K562 (cell line): ENCODE results near the gene HSPB1. TPM values are rescaled to one million over a fixed set of nuclear protein-coding genes. Genes with fewer than 3 reads are reported as not detected.

ENCODE experiments used
- HIVEP1 ChIP-seq: fragments of 250-450 bp; sonication (Bioruptor Pico); IDR thresholded peaks from 2 replicates; pipeline ENCODE4 v1.4.0; 2020; ENCODE audit warnings: mild to moderate bottlenecking
- HNRNPK ChIP-seq: fragments of 200-400 bp; formaldehyde crosslinking; IDR thresholded peaks from one replicate; pipeline ENCODE4 v1.6.1; 2018; ENCODE audit warnings: mild to moderate bottlenecking, low read depth, low read length; ENCODE audit not compliant: poor library complexity, severe bottlenecking
- HOXB6 ChIP-seq: fragments of 250-450 bp; sonication (Bioruptor Pico); IDR thresholded peaks from 2 replicates; pipeline ENCODE4 v1.5.1; 2022; ENCODE audit warnings: mild to moderate bottlenecking, borderline replicate concordance
- NFATC3 ChIP-seq: fragments of 450-650 bp; IDR thresholded peaks from 2 replicates; pipeline ENCODE4 v1.6.1; 2017; ENCODE audit warnings: mild to moderate bottlenecking
- SRSF3 ChIP-seq: fragments of 200-400 bp; formaldehyde crosslinking; IDR thresholded peaks from 2 replicates; pipeline ENCODE4 v1.6.1; 2016; ENCODE audit warnings: mild to moderate bottlenecking, low read length, moderate library complexity; ENCODE audit not compliant: insufficient read depth
- SRSF7 ChIP-seq: fragments of 200-400 bp; formaldehyde crosslinking; optimal IDR thresholded peaks from 2 replicates; pipeline ENCODE3; 2017; ENCODE audit warnings: mild to moderate bottlenecking, low read depth, low read length
- TBL1XR1 ChIP-seq, 2 experiments: IDR thresholded peaks; 2 replicates each; pipeline ENCODE4 v1.6.1; 2012; ENCODE audit warnings: improper control_type of control experiment in 2 of 2, low read length in 2 of 2, mild to moderate bottlenecking in 1 of 2
- ZFP30 ChIP-seq: fragments of 250-450 bp; sonication (Bioruptor Pico); IDR thresholded peaks from 2 replicates; pipeline ENCODE4 v1.8.0; 2022; ENCODE audit warnings: moderate library complexity, mild to moderate bottlenecking, inconsistent platforms, borderline replicate concordance
- ZNF766 ChIP-seq: fragments of 200-800 bp; sonication (Bioruptor generic); conservative IDR thresholded peaks from 2 replicates; pipeline ENCODE4 v1.6.1; 2016; ENCODE audit warnings: missing genetic modification characterization, missing compliant biosample characterization
- polyA plus RNA-seq, 8 experiments: library from polyadenylated mRNA; depleted of rRNA in 4 of 8; stranded (reverse) in 5 of 8; unstranded in 3 of 8; fragments of >200 nt; fragmentation: Nextera tagmentation in 2 of 8; fragmentation: Illumina TruSeq in 1 of 8; extraction: Ambion mirVana in 2 of 8; extraction: Trizol in 1 of 8; gene quantifications; 2 replicates each; pipeline versions ENCODE4 v1.2.1 to v1.2.3, GENCODE V29; 2011 to 2014; ENCODE audit warnings: inconsistent platforms in 1 of 8, missing spikeins in 1 of 8
- total RNA-seq, 7 experiments: library from RNA; depleted of rRNA in 6 of 7; stranded (reverse); fragments of >200 nt in 6 of 7; fragmentation: Illumina TruSeq in 2 of 7; extraction: Trizol in 2 of 7; gene quantifications; 2 replicates each; pipeline versions ENCODE4 v1.2.1 to v1.2.3, GENCODE V29; 2011 to 2021; ENCODE audit warnings: low replicate concordance in 1 of 7
- TF ChIP-seq, protein P1 (sequence below): fragments of 450-650 bp; conservative IDR thresholded peaks from 2 replicates; pipeline ENCODE4 v1.6.1; 2016; ENCODE audit warnings: missing genetic modification characterization, low read depth, mild to moderate bottlenecking, missing compliant biosample characterization, moderate library complexity
- TF ChIP-seq, protein P2 (sequence below), 2 experiments: IDR thresholded peaks; 2 replicates each; pipeline ENCODE4 v1.6.1; 2011; ENCODE audit warnings: borderline replicate concordance in 1 of 2, control low read depth in 1 of 2, low read depth in 1 of 2, low read length in 1 of 2, mild to moderate bottlenecking in 1 of 2, mixed read lengths in 1 of 2, moderate library complexity in 1 of 2; ENCODE audit not compliant: insufficient read depth in 1 of 2, insufficient read length in 1 of 2, poor library complexity in 1 of 2, severe bottlenecking in 1 of 2; ENCODE audit errors: extremely low read depth in 1 of 2
- TF ChIP-seq, protein P3 (sequence below): fragments of 250-450 bp; sonication (Bioruptor Pico); IDR thresholded peaks from 2 replicates; pipeline ENCODE4 v1.6.1; 2021; ENCODE audit warnings: mild to moderate bottlenecking
- TF ChIP-seq, protein P4 (sequence below): fragments of 200-800 bp; sonication (Bioruptor generic); IDR thresholded peaks from 2 replicates; pipeline ENCODE4 v1.6.1; 2016; ENCODE audit warnings: missing genetic modification characterization, missing compliant biosample characterization
- TF ChIP-seq, protein P5 (sequence below): conservative IDR thresholded peaks from 2 replicates; pipeline ENCODE4 v1.6.1; 2011; ENCODE audit warnings: low read depth, mild to moderate bottlenecking, low read length; ENCODE audit not compliant: control insufficient read depth

Gene HSPB1
- total and polyA plus RNA-seq, 9 of the 15 experiments (the other 6 are each of a cell fraction or from before 2014, with no cell fraction given) = 27.1 to 522 (median 138) TPM

DNA sequence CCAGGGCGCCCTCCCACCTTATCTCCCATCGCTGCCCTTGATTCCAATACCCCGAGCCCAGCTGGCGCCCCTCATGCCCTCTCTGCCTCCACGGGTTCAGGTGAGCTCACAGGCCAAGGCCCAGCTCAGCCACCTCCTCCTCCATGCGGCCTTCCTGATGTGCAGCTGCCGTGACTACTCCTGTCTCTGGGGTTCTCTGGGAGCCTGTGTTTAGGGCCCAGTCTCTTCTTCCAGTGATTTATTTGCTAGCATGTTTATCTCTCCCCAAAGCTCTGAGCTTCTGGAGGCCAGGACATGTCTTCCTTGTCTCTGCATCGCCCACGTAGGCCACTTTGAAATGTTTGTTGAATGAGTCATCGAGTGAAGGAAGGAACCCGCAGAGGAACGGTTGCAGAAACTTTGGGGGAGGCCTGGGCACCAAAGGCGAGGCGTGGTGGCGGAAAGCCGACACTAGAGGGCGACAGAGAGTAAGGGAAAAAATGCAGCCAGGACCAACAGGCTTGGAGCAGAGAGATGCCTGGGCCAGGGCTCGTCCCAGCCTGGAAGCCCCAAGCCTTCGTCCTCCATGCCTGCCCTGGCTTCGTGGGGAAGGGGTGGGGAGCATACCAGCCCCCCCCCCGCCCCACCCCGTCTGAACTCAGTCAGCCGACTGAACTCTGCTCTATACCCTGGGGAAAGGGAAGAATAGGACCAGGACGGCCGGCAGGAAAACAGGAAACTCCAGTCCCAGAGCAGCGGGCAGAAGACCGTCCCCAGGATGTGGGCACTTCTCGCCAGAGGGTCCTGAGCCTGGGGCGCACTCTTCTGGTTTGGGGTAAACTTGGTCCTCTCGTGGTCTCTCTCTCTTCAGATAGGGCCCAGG is 10.9 kb upstream of the HSPB1 start (continued):
- TF ChIP-seq NFATC3 = no peak; the same call in 1 of the 2 replicates
- TF ChIP-seq TBL1XR1 (IDR thresholded peaks at IDR 0.05; ENCODE audit: low read length in 2 of 2) = peak in 1 of 2 experiments; percentile 76; a peak in 2 of 4 replicates
- TF ChIP-seq, protein P1, sequence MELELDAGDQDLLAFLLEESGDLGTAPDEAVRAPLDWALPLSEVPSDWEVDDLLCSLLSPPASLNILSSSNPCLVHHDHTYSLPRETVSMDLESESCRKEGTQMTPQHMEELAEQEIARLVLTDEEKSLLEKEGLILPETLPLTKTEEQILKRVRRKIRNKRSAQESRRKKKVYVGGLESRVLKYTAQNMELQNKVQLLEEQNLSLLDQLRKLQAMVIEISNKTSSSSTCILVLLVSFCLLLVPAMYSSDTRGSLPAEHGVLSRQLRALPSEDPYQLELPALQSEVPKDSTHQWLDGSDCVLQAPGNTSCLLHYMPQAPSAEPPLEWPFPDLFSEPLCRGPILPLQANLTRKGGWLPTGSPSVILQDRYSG (tag) = no peak
- no peak for TF ChIP-seq HIVEP1
- TF ChIP-seq SRSF3 = no peak
- TF ChIP-seq, protein P2, sequence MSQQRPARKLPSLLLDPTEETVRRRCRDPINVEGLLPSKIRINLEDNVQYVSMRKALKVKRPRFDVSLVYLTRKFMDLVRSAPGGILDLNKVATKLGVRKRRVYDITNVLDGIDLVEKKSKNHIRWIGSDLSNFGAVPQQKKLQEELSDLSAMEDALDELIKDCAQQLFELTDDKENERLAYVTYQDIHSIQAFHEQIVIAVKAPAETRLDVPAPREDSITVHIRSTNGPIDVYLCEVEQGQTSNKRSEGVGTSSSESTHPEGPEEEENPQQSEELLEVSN (IDR thresholded peaks at IDR 0.05; ENCODE audit: borderline replicate concordance in 1 of 2, extremely low read depth in 1 of 2, insufficient read depth in 1 of 2, insufficient read length in 1 of 2, low read depth in 1 of 2, low read length in 1 of 2, poor library complexity in 1 of 2, severe bottlenecking in 1 of 2) = peak in 1 of 2 experiments; percentile 14
- TF ChIP-seq ZFP30 (CRISPR knock-in tag) = no peak
- TF ChIP-seq HNRNPK = no peak
- no peak for TF ChIP-seq SRSF7
- TF ChIP-seq, protein P3, sequence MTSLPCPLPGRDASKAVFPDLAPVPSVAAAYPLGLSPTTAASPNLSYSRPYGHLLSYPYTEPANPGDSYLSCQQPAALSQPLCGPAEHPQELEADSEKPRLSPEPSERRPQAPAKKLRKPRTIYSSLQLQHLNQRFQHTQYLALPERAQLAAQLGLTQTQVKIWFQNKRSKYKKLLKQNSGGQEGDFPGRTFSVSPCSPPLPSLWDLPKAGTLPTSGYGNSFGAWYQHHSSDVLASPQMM (CRISPR knock-in tag) = no peak
- TF ChIP-seq ZNF766 (CRISPR knock-in tag) = 0 out of 2 replicates have a peak, but pooled peaks have one; percentile 42
- TF ChIP-seq HOXB6 (CRISPR knock-in tag) = no peak
- TF ChIP-seq, protein P4, sequence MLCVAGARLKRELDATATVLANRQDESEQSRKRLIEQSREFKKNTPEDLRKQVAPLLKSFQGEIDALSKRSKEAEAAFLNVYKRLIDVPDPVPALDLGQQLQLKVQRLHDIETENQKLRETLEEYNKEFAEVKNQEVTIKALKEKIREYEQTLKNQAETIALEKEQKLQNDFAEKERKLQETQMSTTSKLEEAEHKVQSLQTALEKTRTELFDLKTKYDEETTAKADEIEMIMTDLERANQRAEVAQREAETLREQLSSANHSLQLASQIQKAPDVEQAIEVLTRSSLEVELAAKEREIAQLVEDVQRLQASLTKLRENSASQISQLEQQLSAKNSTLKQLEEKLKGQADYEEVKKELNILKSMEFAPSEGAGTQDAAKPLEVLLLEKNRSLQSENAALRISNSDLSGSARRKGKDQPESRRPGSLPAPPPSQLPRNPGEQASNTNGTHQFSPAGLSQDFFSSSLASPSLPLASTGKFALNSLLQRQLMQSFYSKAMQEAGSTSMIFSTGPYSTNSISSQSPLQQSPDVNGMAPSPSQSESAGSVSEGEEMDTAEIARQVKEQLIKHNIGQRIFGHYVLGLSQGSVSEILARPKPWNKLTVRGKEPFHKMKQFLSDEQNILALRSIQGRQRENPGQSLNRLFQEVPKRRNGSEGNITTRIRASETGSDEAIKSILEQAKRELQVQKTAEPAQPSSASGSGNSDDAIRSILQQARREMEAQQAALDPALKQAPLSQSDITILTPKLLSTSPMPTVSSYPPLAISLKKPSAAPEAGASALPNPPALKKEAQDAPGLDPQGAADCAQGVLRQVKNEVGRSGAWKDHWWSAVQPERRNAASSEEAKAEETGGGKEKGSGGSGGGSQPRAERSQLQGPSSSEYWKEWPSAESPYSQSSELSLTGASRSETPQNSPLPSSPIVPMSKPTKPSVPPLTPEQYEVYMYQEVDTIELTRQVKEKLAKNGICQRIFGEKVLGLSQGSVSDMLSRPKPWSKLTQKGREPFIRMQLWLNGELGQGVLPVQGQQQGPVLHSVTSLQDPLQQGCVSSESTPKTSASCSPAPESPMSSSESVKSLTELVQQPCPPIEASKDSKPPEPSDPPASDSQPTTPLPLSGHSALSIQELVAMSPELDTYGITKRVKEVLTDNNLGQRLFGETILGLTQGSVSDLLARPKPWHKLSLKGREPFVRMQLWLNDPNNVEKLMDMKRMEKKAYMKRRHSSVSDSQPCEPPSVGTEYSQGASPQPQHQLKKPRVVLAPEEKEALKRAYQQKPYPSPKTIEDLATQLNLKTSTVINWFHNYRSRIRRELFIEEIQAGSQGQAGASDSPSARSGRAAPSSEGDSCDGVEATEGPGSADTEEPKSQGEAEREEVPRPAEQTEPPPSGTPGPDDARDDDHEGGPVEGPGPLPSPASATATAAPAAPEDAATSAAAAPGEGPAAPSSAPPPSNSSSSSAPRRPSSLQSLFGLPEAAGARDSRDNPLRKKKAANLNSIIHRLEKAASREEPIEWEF (CRISPR knock-in tag) = no peak
- TF ChIP-seq, protein P5, sequence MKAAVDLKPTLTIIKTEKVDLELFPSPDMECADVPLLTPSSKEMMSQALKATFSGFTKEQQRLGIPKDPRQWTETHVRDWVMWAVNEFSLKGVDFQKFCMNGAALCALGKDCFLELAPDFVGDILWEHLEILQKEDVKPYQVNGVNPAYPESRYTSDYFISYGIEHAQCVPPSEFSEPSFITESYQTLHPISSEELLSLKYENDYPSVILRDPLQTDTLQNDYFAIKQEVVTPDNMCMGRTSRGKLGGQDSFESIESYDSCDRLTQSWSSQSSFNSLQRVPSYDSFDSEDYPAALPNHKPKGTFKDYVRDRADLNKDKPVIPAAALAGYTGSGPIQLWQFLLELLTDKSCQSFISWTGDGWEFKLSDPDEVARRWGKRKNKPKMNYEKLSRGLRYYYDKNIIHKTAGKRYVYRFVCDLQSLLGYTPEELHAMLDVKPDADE = no peak
